OCI-LY1 (cell line): Measurements from ENCODE around the gene AATK.

Experiments used
- H2AFZ ChIP-seq: fragments of 200-600 bp; sonication (generic), shearing (Covaris generic); 2 replicates; pipeline ENCODE4 v1.6.0; 2014; ENCODE audit warnings: antibody characterized with exemption, mild to moderate bottlenecking, low read length
- H3F3A ChIP-seq: fragments of 200-600 bp; sonication (generic), shearing (Covaris generic); 2 replicates; pipeline ENCODE4 v1.6.0; 2014; ENCODE audit warnings: mild to moderate bottlenecking, antibody characterized with exemption, low read length, moderate library complexity; ENCODE audit not compliant: insufficient read depth
- H3K27ac ChIP-seq: fragments of 200-600 bp; sonication (generic); 2 replicates; pipeline ENCODE4 v1.5.1; 2014; ENCODE audit warnings: low read length, mixed run types, mild to moderate bottlenecking, low read depth; ENCODE audit not compliant: poor library complexity, severe bottlenecking
- H3K27me3 ChIP-seq: fragments of 200-600 bp; sonication (generic); 2 replicates; pipeline ENCODE4 v1.6.0; 2014; ENCODE audit warnings: antibody characterized with exemption, mild to moderate bottlenecking, low read length, moderate library complexity; ENCODE audit not compliant: insufficient read depth
- H3K36me3 ChIP-seq: fragments of 200-600 bp; sonication (generic); 2 replicates; pipeline ENCODE4 v1.6.1; 2014; ENCODE audit warnings: mild to moderate bottlenecking, antibody characterized with exemption, low read length, moderate library complexity, mixed read lengths; ENCODE audit not compliant: insufficient read depth
- H3K4me1 ChIP-seq: fragments of 200-600 bp; sonication (generic); 2 replicates; pipeline ENCODE4 v1.5.1; 2014; ENCODE audit warnings: mild to moderate bottlenecking, low read length, moderate library complexity; ENCODE audit not compliant: insufficient read depth, severe bottlenecking
- H3K4me2 ChIP-seq: fragments of 200-600 bp; sonication (generic), shearing (Covaris generic); 2 replicates; pipeline ENCODE4 v1.6.1; 2014; ENCODE audit warnings: low read length
- H3K4me3 ChIP-seq: fragments of 200-600 bp; sonication (generic); 2 replicates; pipeline ENCODE4 v1.5.1; 2014; ENCODE audit warnings: low read length, low read depth, mild to moderate bottlenecking, mixed read lengths; ENCODE audit not compliant: poor library complexity, severe bottlenecking
- H3K79me2 ChIP-seq: fragments of 200-600 bp; shearing (Covaris generic); 2 replicates; pipeline ENCODE4 v1.6.1; 2016; ENCODE audit warnings: mixed run types, low read length, mixed read lengths; ENCODE audit not compliant: insufficient read depth
- H3K9ac ChIP-seq: fragments of 200-600 bp; sonication (generic), shearing (Covaris generic); 2 replicates; pipeline ENCODE4 v1.6.1; 2014; ENCODE audit warnings: mild to moderate bottlenecking, low read length, mixed read lengths
- H3K9me2 ChIP-seq: fragments of 200-600 bp; sonication (generic), shearing (Covaris generic); 2 replicates; pipeline ENCODE4 v1.6.1; 2014; ENCODE audit warnings: low read depth, mild to moderate bottlenecking, low read length, mixed read lengths
- H3K9me3 ChIP-seq: fragments of 200-600 bp; shearing (Covaris generic); 2 replicates; pipeline ENCODE4 v1.6.1; 2014; ENCODE audit warnings: low read length, mixed read lengths
- H4K20me1 ChIP-seq: fragments of 200-600 bp; sonication (generic), shearing (Covaris generic); 2 replicates; pipeline ENCODE4 v1.6.0; 2016; ENCODE audit warnings: mild to moderate bottlenecking, low read length; ENCODE audit not compliant: insufficient read depth
- EZH2 ChIP-seq: fragments of 200-600 bp; sonication (generic), shearing (Covaris generic); IDR thresholded peaks from 2 replicates; pipeline ENCODE4 v1.8.0; 2017; ENCODE audit warnings: borderline replicate concordance, mixed run types, mild to moderate bottlenecking, antibody characterized with exemption, low read length, moderate library complexity, mixed read lengths
- TF ChIP-seq, protein P1 (sequence below): fragments of 200-600 bp; sonication (generic), shearing (Covaris generic); IDR thresholded peaks from 2 replicates; pipeline ENCODE4 v1.5.1; 2017; ENCODE audit warnings: mild to moderate bottlenecking, antibody characterized with exemption, low read length, moderate library complexity, mixed read lengths

The AATK gene

DNA sequence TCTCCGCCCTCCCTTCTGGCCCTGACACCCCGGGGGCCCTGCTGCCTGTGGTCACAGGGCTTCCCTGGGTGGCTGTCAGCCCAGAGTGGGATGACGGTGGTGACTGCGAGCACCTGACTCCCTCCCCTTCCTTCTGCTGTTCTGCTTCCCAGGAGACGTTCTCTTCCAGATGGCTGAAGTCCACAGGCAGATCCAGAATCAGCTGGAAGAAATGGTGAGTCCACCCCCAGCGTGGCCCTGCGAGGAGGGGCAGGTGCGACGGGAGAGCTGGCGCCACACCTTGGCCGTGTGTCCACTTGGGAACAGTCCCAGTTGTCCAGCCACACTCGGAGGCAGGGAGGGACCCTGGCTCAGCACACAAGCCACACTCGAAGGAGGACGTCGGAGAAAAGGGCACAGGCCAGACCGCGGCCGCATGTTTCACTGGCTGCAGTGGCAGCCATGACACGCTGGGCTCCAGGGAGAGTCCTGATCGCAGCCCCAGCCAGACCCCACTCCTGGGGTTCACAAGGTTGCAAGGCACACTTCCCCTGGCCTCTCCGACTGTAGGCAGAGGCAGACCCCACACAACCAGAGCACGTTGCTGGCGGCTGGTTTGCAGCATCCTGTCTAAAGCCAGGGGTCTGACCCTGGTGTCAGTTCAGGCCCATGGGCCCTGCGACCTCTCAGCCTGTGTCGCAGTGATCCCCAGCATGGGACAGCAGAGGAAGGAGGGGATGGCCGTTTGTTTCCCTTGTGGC lies 81.2 kb downstream of the AATK start:
- TF ChIP-seq EZH2: no peak
- TF ChIP-seq, protein P1, sequence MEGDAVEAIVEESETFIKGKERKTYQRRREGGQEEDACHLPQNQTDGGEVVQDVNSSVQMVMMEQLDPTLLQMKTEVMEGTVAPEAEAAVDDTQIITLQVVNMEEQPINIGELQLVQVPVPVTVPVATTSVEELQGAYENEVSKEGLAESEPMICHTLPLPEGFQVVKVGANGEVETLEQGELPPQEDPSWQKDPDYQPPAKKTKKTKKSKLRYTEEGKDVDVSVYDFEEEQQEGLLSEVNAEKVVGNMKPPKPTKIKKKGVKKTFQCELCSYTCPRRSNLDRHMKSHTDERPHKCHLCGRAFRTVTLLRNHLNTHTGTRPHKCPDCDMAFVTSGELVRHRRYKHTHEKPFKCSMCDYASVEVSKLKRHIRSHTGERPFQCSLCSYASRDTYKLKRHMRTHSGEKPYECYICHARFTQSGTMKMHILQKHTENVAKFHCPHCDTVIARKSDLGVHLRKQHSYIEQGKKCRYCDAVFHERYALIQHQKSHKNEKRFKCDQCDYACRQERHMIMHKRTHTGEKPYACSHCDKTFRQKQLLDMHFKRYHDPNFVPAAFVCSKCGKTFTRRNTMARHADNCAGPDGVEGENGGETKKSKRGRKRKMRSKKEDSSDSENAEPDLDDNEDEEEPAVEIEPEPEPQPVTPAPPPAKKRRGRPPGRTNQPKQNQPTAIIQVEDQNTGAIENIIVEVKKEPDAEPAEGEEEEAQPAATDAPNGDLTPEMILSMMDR: no peak

DNA sequence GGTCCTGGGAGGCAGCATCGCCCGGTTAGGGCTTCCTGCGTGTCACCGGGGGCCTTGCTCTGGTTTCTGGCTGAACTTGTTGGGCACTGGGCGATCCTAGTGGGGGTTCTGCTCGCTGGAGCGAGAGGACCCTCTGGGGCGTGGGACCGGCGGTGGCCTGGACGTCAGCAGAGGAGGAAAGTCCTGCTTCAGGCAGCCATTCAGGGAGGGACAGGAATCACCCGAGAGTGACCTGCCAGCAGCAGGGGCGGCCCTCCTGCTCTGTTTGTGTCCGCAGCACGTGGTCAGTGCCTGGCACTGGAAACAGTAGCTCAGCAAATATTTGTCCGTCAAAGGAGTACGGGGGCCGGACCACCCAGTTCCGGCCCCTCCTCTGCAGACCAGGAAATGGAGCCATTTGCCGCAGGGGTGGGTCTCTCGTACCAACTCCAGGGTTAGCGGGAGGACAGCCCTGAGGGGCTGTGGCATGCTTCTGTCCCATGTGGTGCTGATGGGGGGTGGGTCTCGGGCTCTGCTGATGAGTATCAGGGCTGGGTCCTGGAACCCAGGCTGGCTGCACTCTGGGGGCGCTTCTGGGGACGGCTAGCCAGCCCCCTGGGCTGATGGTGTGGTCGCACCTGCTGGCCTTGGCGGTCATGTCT lies 82.8 kb downstream of the AATK start:
- no peaks in the 10 kb centered on the region for H3K9me2 ChIP-seq
- H3F3A ChIP-seq: no peaks in the 10 kb centered on the region
- H3K27ac ChIP-seq: no peak overlapping the region
- H3K9me3 ChIP-seq: no peaks in the 10 kb centered on the region
- H3K4me1 ChIP-seq: no peaks in the 10 kb centered on the region
- no peaks in the 10 kb centered on the region for H4K20me1 ChIP-seq
- no peaks in the 10 kb centered on the region for H3K36me3 ChIP-seq
- TF ChIP-seq, protein P1: no peak
- TF ChIP-seq EZH2: no peak
- H3K9ac ChIP-seq: no peak overlapping the region
- no peak overlapping the region for H3K4me3 ChIP-seq
- no peaks in the 10 kb centered on the region for H3K79me2 ChIP-seq
- H3K4me2 ChIP-seq: no peak overlapping the region
- no peak overlapping the region for H2AFZ ChIP-seq
- no peaks in the 10 kb centered on the region for H3K27me3 ChIP-seq

More for the DNA sequence above, 81.2 kb downstream of the AATK start:
- no peaks in the 10 kb centered on the region for H3K9me3 ChIP-seq
- no peaks in the 10 kb centered on the region for H3K4me1 ChIP-seq
- H3K9me2 ChIP-seq: no peaks in the 10 kb centered on the region
- H3K27ac ChIP-seq: no peak overlapping the region
- no peaks in the 10 kb centered on the region for H3K79me2 ChIP-seq
- no peak overlapping the region for H3K4me2 ChIP-seq
- H2AFZ ChIP-seq: no peak overlapping the region
- H3K27me3 ChIP-seq: no peaks in the 10 kb centered on the region; the same call in 1 of the 2 replicates
- H3F3A ChIP-seq: no peaks in the 10 kb centered on the region
- H3K9ac ChIP-seq: no peak overlapping the region
- no peak overlapping the region for H3K4me3 ChIP-seq
- H3K36me3 ChIP-seq: no peaks in the 10 kb centered on the region
- no peaks in the 10 kb centered on the region for H4K20me1 ChIP-seq

DNA sequence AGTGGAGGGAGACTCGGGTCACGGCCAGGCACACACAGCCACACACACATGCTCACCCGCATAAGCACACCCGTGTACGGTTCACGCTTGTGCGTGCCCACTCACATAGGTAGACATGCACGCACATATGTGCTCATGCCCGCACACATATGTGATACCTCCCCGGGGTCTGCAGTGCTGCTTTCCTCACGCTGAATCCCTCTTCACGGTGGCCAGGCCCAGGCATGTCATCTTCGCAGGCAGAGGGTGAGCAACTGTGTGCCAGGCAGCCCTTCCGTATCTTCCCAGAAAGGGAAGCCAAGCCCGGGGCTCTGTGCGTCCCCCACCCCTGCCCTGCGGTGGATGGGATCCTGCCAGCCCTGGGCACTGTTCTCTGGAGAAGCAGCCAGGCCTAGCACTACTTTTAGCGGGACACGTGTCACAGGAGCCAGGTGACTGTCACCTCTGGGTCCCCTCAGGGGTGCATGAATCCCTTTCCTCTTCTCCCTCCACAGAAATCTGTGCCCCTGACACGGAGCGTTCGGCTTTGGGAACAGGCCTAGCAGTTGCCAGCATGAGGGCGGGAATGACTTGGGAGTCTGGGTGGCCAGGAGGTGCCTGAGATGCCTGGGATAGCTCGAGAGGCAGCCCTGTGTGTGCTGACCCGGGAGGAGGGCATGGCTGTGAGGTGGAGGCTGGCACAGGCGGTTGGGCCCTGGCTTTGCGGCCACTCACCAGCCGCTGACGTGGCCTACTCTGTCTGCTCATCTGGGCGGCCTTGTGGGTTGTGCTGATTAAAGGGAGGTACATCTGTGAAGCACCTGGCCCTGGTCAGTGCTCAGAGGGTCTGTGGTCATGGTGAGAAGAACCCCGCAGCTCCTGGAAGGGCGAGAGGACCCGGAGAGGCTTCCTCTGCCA lies 83.6 kb downstream of the AATK start:
- H3K4me1 ChIP-seq: no peaks in the 10 kb centered on the region
- no peak overlapping the region for H2AFZ ChIP-seq
- H3K27ac ChIP-seq: no peak overlapping the region
- no peak for TF ChIP-seq EZH2
- TF ChIP-seq, protein P1: no peak
- no peaks in the 10 kb centered on the region for H3K79me2 ChIP-seq
- H3K4me3 ChIP-seq: no peak overlapping the region
- H3F3A ChIP-seq: no peaks in the 10 kb centered on the region
- no peak overlapping the region for H3K4me2 ChIP-seq
- H3K9me3 ChIP-seq: no peaks in the 10 kb centered on the region
- no peaks in the 10 kb centered on the region for H4K20me1 ChIP-seq
- no peaks in the 10 kb centered on the region for H3K36me3 ChIP-seq
- H3K9me2 ChIP-seq: no peaks in the 10 kb centered on the region
- H3K9ac ChIP-seq: no peak overlapping the region
- no peaks in the 10 kb centered on the region for H3K27me3 ChIP-seq
